Measurements from ENCODE around the gene DGKQ.

DGKQ gene

GRCh38 chr4:988726-989721 is 15.7 kb upstream of the DGKQ start:
- in situ Hi-C loops (cut with HindIII; ENCODE audit: low sequenced_read_pairs): no loop called here
- TF ChIP-seq CTCF (IDR thresholded peaks at IDR 0.05; ENCODE audit: low read depth, low read length): no peak
- no peak for DNase-seq (ENCODE audit: low read depth, low spot score)
- H3K4me3 ChIP-seq (ENCODE audit: low read depth, low read length): no peak overlapping the region

- DNase-seq (ENCODE audit: low read depth, low spot score): no peak
- in situ Hi-C loops (cut with HindIII; ENCODE audit: low sequenced_read_pairs): no loop called here
- H3K4me3 ChIP-seq (ENCODE audit: low read depth, low read length): peak overlapping the region; percentile 58
- no peak for TF ChIP-seq CTCF (IDR thresholded peaks at IDR 0.05; ENCODE audit: low read depth, low read length)
These were observed 14.5 kb upstream of the DGKQ start for GRCh38 chr4:987624-988513.

GRCh38 chr4:986879-987623 is 13.7 kb upstream of the DGKQ start, which contains the start of gene IDUA:
TSS of gene IDUA (plus strand) at chr4:987044. CDS start at chr4:987085, 41 bp downstream.
- in situ Hi-C loops (cut with HindIII; ENCODE audit: low sequenced_read_pairs): no loop called here
- peak within 1 kb of the TSS; percentile 58 for H3K4me3 ChIP-seq (ENCODE audit: low read depth, low read length)
- peak; percentile 54 for DNase-seq (ENCODE audit: low read depth, low spot score)
- peak; percentile 49 for TF ChIP-seq CTCF (IDR thresholded peaks at IDR 0.05; ENCODE audit: low read depth, low read length)

GRCh38 chr4:986428-986878 is 13.1 kb upstream of the DGKQ start:
- DNase-seq (ENCODE audit: low read depth, low spot score): no peak
- no peak for TF ChIP-seq CTCF (IDR thresholded peaks at IDR 0.05; ENCODE audit: low read depth, low read length)
- peak overlapping the region; percentile 58 for H3K4me3 ChIP-seq (ENCODE audit: low read depth, low read length)
- in situ Hi-C loops (cut with HindIII; ENCODE audit: low sequenced_read_pairs): no loop called here

- no peak for DNase-seq (ENCODE audit: low read depth, low spot score)
- in situ Hi-C loops (cut with HindIII; ENCODE audit: low sequenced_read_pairs): no loop called here
- peak overlapping the region; percentile 2 for H3K4me3 ChIP-seq (ENCODE audit: low read depth, low read length)
- no peak for TF ChIP-seq CTCF (IDR thresholded peaks at IDR 0.05; ENCODE audit: low read depth, low read length)
These were observed 11.9 kb upstream of the DGKQ start for GRCh38 chr4:985123-985830.
